Hepatic stellate cell (primary cell): ENCODE data around the gene CHST3.
"Not testable (repeated sequence)": the region's sequence is repeated elsewhere in the genome, so short reads cannot be mapped to it uniquely, and the experiment has no call there.

ENCODE experiments used
- DNase-seq: peaks from one replicate; pipeline ENCODE4 v3.0.0; 2011; ENCODE audit warnings: low spot score

Gene CHST3

DNA sequence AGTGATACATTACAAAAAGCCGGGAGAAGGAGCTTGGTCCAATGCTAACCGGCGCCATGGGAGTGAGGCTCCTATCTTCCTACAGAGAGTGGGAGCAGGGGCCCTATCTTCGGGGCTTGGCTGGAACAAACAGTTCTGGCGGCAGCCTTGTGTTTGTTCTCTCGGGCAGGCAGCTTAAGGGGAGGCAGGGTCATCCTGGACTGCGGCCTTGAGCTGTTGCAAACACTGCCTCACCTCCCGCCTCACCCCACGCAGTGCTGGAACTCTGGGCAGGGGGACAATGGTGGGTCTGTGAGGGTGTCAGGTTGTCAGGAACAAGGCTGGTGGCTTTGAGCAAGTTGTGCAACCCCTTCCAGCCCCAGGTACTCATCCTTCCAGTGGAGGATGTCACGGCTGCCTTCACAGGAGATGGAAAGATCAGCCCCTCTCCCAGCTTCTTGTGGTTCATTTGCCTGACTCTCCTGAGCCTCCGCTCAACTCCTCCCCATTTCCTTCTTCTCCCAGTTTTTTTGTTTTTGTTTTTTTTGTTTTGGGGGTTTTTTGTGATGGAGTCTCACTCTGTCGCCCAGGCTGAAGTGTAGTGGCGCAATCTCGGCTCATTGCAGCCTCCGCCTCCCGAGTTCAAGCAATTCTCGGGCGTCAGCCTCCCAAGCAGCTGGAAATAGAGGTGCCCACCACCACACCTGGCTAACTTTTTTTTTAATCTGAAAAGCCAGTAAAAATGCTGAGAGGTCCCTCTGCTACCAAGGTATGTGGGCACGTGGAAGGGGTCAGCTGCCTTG is 66.8 kb downstream of the CHST3 start:
- DNase-seq = no peak

DNA sequence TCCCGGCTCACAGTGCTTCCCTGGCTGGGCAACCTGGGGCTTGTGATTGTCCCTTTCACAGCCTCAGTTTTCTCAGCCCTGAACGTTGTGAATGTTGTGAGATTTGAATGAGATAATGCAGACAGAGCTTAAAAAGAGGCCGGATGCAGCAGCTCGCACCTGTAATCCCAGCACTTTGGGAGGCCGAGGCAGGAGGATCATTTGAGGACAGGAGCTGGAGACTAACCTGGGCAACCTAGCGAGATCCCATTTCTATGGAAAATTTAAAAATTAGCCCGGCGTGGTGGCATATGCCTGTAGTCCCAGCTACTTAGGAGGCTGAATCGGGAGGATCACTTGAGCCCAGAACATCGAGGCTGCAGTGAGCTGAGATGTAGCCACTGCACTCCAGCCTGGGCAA is 67.5 kb downstream of the CHST3 start:
- no peak for DNase-seq

DNA sequence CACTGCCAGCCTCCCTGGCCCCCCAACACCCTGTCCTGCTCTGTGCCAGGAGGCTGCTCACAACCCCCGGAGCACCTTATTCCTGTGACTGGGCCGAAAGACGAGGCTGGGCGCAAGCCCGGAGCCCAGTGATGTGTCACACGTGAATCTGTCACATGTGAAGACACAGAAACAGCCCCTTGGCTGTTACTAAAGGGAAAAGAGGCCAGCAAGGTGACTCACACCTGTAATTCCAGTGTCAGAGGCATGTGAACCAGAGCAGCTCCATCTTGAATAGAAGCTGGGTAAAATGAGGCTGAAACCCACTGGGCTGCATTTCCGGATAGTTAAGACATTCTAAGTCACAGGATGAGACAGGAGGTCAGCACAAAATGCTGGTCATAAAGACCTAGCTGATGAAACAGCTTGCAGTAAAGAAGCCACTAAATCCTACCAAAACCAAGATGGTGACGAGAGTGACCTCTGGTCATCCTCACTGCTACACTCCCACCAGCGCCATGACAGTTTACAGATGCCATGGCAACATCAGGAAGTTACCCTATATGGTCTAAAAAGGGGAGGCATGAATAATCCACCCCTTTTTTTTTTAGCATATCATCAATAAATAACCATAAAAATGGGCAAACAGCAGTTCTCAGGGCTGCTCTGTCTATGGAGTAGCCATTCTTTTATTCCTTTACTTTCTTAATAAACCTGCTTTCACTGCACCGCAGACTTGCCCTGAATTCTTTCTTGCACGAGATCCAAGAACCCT is 68.4 kb downstream of the CHST3 start:
- DNase-seq = not testable (repeated sequence)

DNA sequence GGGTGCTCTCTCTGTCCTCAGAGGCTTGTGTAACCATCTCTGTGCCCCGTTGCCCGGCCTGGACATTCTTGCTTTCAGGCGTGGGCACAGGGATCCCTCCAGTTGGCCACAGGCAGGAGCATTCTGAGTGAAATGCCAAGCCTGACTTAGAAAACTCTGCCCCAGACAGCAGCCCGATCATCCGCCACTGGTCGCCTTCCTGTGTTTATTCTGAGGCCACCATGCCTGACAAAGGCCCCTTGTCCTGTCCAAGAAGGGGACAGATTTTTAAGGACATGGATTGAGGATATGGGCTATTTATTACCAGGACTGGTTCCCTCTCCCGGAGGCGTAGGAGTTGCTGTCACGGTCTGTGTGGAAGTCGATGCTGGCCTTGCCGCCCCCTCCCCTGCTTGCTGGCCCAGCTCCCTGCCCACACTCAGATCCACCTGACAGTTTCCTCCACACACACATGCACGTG is 69.9 kb downstream of the CHST3 start:
- DNase-seq = no peak

DNA sequence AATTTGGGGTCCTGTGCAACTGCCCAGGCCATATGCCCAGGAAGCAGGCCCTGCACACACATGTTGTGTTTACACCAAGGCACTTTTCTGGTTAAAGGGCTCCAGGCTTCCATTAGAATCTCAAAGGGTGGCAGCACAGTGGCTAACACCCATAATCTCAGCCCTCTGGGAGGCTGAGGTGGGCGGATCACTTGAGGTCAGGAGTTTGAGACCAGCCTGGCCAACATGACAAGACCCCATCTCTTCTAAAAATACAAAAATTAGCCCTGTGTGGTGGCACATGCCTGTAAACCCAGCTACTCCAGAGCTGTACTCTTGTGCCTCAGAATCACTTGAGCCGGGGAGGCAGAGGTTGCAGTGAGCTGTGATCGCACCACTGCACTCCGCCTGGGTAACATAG is 70.6 kb downstream of the CHST3 start:
- DNase-seq = no peak

DNA sequence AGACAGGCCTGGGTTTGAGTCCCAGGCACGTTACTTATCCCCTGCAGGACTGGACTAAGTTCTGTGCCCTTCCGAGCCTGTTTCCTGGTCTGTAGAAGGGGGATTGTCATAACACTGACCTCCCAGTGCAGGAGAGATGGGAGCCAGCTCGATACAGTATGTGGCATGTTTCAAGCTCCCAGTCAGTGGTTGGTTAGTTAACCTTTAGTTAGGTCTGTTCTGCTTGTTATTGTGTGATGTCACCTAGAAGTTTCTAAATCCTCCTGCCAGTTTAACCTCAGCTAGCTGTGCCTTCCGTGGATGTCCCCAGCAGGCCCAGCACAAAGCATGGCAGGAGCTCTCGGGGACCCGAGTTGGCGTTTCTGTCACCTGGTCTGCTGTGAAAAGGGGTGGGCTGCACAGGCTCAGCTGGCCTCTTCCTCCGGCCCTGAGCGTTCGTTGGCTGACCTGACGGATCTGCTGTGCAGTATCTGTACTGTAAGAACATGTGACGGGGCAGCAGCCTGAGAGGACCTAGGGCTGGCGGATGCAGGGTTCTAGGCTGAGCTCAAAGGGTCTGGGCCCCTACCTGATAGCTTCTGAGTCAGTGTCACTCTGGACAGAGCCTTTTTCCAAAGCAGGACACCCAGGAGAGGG is 71.2 kb downstream of the CHST3 start:
- no peak for DNase-seq

DNA sequence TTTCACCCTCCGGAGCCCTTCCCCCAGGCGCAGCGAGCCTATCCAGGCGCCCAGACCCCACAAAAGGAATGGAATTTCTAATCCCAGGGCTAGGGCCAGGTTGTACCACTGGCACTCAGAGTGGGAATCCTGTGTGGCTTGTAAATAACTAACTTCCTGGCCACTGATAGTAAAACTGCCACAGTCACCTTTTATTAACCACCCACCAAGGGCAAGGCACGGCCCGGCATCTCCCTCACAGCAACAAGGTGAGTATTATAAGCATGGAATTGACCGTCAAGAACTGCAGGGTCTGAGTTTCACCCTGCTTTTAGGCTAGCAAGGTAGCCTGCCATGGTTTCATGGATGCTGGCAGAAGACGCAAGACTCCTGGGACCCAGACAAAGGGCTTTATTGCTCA is 73.1 kb downstream of the CHST3 start:
- DNase-seq = no peak

DNA sequence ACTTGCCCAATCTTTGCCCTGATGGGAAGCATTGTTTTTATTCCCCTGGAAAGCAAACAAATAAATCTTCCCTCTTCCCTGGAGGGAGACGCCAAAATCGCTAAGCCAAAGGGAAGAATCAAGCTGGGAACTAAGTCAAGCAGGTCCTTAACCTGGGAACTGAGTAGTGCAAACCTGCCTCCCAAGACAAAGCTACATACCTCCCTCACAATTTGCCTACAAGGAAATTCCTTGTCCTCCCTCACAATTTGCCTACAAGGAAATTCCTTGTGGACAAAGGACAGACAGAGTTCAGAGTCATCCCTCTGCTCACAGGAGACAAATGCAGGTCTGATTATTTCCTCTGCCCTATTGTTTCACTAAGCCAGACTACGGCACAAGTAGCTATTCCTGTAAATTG is 73.6 kb downstream of the CHST3 start:
- no peak for DNase-seq

DNA sequence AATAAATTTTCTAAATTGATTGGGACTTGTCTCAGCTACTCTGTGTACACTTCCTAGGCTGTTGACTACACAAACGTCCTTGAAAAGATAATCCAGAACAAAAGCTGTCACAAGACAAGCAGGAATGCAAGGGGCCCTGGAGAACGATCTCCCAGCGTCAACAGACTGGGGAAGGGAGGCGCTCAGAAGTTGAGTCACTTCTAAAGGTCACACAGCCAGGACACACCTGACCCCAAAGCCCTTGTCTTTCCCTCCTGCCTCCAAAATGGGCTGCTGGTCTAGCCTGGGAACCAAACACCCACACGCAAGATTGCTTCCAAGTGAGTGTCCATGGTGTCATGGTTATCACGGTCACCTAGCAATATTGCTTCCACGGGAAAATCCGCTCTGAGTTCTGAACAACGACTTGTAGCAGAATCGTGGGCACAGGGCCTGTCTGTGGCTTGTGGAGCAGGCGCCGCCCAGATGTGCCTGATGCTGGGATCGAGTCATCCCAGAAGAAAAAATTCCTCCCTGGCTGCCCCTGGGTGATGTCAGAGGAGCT is 74.3 kb downstream of the CHST3 start:
- DNase-seq = peak; percentile 47

DNA sequence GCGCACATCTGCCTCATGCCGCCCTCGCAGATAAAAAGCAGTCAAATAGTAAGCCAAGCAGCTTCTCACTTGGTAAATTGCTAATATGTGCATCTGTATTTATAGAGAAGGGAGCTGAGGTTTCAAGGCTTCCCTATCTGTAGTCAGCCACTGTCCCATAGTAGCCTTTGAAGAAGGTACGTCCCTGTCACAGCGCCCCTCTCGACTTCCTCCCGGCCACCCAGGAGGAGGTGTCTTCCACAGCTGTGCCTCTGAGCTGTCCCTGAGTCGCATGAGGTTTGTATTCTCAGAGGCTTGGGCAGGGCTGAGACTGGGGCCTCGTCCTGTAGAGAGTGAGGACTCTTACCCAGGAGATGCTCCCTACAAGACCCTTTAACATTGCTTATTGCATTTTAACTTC is 75.2 kb downstream of the CHST3 start:
- no peak for DNase-seq

DNA sequence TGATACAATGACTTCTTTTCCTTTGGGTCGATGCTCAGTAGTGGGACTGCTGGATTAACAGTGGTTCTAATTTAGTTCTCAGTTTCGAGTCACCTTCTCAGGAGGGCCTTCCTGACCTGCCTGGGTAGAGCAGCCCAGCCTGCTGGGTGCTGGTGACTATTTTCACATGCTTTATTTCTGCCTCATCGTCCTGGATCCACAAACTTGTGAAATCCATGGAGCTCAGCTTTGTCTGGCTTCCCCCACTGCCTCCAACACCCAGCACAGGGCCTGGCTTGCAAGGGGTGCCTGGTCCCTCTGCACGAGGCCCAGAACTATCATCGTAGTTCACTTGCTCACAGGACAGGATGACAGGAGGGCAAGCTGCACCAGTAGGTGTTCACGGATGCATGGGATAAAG is 77.3 kb downstream of the CHST3 start:
- DNase-seq = no peak

DNA sequence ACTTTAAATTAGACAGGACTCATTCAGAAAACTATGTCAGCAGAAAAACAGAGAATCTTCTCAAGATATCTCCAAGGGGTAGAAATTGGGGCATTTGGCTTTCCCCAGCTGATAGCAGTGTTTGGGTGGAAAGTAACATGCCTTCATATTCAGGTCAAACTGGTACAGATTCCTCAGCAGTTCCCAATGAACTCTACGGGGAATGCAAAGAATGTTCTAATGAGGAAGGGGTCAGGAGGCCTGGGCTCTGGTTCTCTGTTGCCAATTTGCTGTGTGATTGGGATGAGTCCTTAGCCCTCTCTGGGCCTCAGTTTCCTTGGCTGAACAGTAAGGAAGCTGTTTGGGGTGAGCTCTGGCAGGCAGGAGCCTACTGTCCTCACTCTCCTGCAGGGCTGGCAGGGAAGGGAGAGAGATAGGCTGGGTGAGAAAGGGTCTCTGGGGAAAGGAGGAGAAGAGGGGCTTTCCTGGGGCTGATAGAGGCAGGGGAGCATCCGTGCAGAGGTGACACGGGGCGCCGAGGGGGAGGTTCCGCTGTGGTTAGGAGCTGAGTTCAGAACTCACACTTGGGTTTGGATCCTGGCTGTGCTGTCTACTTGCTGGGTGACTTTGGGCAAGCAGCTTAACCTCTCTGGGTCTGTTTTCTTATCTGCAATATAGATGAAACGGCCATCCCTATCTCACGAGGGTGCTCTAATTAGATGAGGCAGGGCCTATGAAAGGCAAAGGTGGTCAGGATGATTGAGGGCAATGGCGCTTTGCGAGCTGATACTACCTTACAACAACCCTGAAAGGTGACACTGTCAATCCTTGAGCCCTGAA is 79.0 kb downstream of the CHST3 start:
- DNase-seq = no peak

DNA sequence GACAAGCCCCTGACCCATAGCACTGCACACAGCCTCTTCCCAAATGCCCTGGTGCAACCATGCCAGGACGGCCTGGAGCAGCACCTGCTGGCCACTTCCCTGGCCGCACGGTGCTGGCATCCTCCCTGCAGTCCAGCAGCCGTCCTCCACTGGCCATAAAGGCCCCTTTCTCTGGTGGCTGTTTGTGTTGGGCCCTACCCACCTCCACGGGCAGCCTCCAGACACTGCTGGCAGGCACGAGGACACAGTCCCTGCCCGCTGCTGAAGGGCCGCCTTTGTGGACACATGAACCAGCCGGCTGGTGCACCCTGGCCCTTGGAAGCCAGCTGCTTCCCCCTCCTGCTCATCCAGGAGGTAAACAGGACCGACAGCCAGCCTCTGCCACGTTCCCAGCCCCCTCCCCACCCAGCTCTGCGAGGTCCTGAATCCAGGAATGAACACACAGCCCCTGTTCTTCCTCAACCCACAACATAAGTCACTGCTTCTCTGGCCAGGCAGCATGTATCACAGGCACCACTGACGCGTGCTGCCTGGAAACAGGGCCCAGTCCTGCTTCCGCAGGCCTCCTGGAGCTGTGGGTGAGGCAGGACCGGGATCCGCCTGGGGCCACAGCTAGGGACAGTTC is 80.3 kb downstream of the CHST3 start:
- DNase-seq = no peak

DNA sequence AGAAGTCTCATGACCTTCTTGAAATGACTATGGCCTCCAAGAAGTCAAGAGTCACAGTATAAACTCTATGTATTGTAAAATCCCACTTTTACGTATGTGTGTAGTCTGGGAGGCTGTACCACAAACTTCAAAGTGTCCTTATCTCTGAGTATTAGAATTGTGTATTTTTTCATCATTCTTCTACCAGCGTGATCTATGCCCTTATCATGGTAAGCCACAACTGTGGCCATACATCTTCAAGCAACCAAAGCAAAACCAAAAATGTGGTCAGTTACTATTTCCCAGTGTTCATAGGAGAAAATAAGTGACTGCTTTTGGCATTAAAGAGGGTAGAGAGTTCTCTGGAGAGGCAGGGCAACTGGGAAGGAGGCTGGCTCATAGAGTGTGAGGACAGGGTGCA is 81.4 kb downstream of the CHST3 start:
- DNase-seq = no peak

DNA sequence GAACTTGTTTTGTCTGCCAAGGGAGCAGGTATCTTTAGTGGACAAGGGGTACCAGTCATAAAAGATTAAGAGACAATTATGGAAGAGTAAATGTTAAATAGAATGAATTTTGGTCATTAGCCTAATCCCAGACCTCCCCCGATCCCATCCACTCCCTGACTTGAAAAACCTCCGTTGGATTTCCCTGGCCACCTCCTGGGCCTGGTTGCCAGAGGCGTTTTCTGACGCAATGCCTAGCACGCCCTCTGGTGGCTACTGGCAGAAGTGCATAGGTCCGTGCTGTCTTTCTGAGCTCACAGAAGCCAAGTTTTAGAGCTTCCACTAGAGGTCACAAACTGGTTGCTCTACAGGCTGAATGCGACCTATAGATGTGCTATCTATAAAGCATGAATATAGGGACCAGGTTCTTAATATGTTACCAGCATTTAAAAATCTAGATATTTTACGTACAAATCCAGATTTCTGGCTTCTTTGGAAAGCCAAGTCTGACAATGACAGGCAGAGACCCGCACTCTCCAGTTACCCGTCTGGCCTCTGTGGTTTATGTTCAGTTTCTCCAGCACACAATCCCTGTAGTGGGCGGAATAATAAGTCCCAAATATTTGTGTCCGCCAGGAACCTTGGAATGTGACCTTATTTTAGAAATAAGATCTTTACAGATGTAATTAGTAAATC is 84.4 kb downstream of the CHST3 start:
- peak; percentile 91 for DNase-seq

DNA sequence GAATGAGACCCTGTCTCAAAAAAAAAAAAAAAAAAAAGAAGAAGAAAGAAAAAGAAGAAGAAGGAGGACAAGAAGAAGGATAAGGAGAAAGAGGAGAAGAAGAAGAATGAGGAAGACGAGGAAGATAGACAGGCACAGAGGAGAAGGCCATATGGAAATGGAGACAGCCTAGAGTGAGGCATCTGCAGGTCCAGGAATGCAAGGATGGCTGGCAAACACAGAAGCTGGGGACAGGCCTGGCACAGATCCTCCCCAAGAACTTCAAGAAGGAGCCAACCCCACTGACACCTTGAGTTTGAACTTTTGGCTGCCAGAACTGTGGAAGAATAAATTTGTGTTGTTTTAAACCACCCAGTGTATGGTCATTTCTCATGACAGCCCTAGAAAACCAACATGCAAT is 85.3 kb downstream of the CHST3 start:
- no peak for DNase-seq

DNA sequence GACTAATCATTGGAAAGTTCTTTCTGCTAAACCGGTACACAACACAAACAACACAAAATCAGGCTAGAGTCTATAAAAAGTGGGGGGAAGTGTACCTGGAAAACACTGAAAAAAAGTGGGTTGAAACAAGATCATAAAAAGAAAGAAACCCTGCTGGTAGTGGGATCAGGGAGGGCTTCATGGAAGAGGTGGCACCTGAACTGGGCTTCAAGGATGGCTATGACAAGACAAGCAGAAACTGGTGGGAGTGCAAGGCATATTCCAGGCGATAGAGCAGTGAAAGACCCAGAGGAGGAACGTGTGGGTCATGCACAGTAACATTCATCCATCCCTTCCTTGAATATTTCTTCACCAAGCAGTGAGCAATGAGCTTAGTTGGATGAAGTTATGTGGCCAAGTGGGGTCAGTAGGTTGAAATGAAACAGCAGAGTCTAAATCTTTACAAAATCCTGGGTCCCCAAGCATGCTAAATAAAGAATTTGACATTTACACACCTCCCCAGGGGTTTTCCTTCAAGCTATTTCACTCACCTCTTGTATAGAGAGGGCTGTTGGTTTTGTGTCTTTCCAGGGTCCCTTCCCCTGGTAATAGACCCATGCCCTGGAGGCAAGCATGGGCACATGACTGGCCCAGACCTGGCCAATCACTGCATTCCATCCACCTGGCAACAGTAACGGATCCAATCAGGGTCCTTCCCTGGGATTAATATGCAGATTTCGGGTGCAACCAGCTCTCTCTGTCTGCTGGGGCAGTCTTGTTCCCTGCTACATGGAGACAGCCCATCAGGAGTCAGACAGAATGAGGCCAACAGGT is 86.0 kb downstream of the CHST3 start:
- DNase-seq = no peak

DNA sequence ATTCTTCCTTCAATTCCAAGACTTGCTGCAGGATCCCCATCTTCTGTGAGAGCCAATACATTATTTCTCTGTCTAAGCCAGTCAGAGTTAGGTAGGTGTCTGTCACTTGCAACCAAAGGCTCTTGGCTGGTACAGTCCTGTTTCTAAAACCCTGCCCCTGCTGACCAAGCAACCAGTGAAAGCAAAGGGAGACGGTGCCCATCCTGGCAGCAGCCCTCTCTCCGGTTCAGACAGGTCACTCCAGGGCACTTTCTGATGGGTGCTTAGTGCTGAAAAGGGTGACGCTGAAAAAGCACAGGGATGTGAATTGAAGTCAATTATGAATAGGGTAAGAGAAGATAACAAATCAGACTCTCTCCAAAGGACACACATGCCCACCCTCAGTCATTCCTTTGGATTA is 86.7 kb downstream of the CHST3 start:
- DNase-seq = no peak

DNA sequence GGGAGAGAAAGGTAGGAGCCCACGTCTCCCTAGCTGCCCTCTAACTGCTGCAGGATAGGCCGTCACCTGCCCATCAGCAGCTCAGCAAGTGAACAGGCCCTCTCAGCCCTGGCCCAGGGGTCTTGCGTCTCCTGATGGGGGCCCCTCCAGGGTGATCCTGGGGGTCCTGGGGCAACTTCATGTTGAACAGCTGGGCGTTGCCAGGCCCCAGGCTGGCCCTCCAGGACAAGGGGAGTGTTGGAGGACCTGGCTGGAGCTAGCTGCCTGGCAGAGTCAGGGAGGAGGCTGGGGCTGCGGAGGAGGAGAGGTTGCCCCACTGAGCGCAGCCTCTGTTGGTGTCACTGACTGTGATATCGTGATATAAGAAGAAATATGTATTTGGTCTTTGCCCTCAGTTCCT is 89.5 kb downstream of the CHST3 start:
- no peak for DNase-seq

DNA sequence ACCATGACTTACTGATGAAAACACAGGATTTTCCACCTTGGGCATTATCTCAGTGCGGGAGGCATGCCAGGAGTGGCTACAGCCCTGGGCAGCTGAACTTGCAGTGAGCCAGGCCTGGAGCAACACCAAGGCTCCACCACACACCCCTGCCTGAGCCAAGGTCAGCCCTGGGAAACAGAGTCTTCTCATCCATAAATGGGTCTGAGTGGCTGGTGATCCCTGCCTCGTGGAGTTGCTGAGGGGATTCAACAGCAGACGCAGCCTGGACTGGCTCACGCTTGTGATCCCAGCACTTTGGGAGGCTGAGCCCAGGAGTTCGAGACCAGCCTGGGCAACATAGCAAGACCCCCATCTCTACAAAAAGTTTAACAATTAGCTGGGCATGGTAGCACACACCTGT is 91.9 kb downstream of the CHST3 start:
- no peak for DNase-seq
